MM.1S (cell line): Measurements from ENCODE around the gene GPC5.

Experiments
- DNase-seq: peaks from one replicate; pipeline ENCODE4 v3.0.0-alpha.2; 2015
- H2AFZ ChIP-seq: fragments of 300-600 bp; sonication (generic); 2 replicates; pipeline ENCODE4 v1.6.0; 2016; ENCODE audit warnings: antibody characterized with exemption, low read length
- H3F3A ChIP-seq: fragments of 300-600 bp; sonication (generic); 2 replicates; pipeline ENCODE4 v1.6.1; 2016; ENCODE audit warnings: mild to moderate bottlenecking, antibody characterized with exemption, low read length, moderate library complexity, mixed read lengths; ENCODE audit not compliant: insufficient read depth
- H3K27ac ChIP-seq: fragments of 300-600 bp; sonication (generic); 2 replicates; pipeline ENCODE4 v1.5.1; 2016; ENCODE audit warnings: mild to moderate bottlenecking, low read length
- H3K27me3 ChIP-seq: fragments of 300-600 bp; sonication (generic); replicated peaks from 2 replicates; pipeline ENCODE4 v1.6.0; 2016; ENCODE audit warnings: low read length; ENCODE audit not compliant: insufficient read depth
- H3K36me3 ChIP-seq: fragments of 300-600 bp; sonication (generic); replicated peaks from 2 replicates; pipeline ENCODE4 v1.6.1; 2016; ENCODE audit warnings: mild to moderate bottlenecking, low read length, mixed read lengths; ENCODE audit not compliant: insufficient read depth
- H3K4me1 ChIP-seq: fragments of 300-600 bp; sonication (generic); 2 replicates; pipeline ENCODE4 v1.6.1; 2016; ENCODE audit warnings: low read length, mixed read lengths
- H3K4me2 ChIP-seq: fragments of 300-600 bp; sonication (generic); 2 replicates; pipeline ENCODE4 v1.6.0; 2016; ENCODE audit warnings: low read depth, low read length
- H3K4me3 ChIP-seq: fragments of 300-600 bp; sonication (generic); 2 replicates; pipeline ENCODE4 v1.5.1; 2016; ENCODE audit warnings: low read length, mixed read lengths
- H3K79me2 ChIP-seq: fragments of 300-600 bp; sonication (generic); 2 replicates; pipeline ENCODE4 v1.6.1; 2016; ENCODE audit warnings: mixed run types, low read length, mixed read lengths
- H3K9ac ChIP-seq: fragments of 300-600 bp; sonication (generic); 2 replicates; pipeline ENCODE4 v1.6.1; 2016; ENCODE audit warnings: low read length, mixed read lengths
- H3K9me2 ChIP-seq: fragments of 300-600 bp; sonication (generic); replicated peaks from 2 replicates; pipeline ENCODE4 v1.6.1; 2016; ENCODE audit warnings: mild to moderate bottlenecking, low read length, mixed read lengths; ENCODE audit not compliant: insufficient read depth
- H3K9me3 ChIP-seq: fragments of 300-600 bp; sonication (generic); replicated peaks from 2 replicates; pipeline ENCODE4 v1.6.1; 2016; ENCODE audit warnings: mild to moderate bottlenecking, low read length, mixed read lengths; ENCODE audit not compliant: insufficient read depth
- H4K20me1 ChIP-seq: fragments of 300-600 bp; sonication (generic); 2 replicates; pipeline ENCODE4 v1.6.1; 2016; ENCODE audit warnings: mild to moderate bottlenecking, low read length, moderate library complexity, mixed read lengths; ENCODE audit not compliant: insufficient read depth
- CTCF ChIP-seq: fragments of 300-600 bp; sonication (generic); IDR thresholded peaks from 2 replicates; pipeline ENCODE4 v1.5.1; 2016; ENCODE audit warnings: antibody characterized with exemption, low read length, mixed read lengths
- EZH2 ChIP-seq: fragments of 300-600 bp; sonication (generic); optimal IDR thresholded peaks from 2 replicates; pipeline ENCODE3; 2017; ENCODE audit warnings: low read depth, mild to moderate bottlenecking, antibody characterized with exemption, low read length, mixed read lengths
- EZH2phosphoT487 ChIP-seq: fragments of 300-600 bp; sonication (generic); IDR thresholded peaks from 2 replicates; pipeline ENCODE4 v1.6.1; 2018; ENCODE audit warnings: antibody characterized with exemption, low read length

The GPC5 gene

DNA sequence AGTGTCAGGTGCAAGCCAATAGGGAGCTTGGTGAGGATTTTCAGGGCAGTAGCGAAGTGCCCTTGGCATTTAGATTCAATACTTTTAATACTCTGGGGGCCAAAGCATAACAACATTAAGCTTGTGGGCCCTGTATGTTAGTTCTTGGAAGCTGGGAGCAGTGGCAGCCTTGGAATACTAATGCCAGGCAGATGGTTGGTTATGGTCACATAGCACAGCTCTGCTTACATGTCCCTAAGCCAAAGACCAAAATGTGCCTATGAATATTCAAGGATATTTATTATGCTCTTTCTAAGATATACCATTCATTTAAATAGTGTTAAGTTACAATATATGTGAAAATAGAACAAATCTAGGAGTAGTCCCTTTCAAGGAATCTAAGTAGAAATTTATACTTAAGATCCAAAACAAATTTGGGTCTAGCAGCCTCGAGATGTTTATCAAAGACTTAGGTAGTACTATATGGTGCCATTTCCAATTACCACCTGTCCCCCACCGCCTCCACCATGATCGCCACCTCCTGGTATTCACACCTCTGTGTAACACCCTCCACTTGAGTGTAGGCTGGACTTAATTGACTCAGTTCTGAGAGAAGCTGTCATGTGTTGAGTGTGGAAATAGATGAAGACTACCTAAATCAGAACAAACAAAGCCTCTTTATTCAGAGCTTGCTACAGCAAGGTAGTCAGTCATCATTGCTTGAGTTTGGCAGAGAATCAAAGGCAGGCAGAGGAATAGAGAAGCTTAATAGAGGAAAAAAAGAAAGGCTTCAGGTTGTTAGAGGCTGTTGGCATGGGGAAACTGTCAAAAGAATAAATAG lies 261.0 kb downstream of the GPC5 start:
- Histone ChIP-seq H3K4me1 (no peaks in the 10 kb centered on the region), H3K36me3 (no peaks in the 10 kb centered on the region), H4K20me1 (no peaks in the 10 kb centered on the region), H3K9me2 (no peaks in the 10 kb centered on the region), H2AFZ (no peak overlapping the region), H3K27ac (no peak overlapping the region), H3K4me2 (no peak overlapping the region), H3K9me3 (no peaks in the 10 kb centered on the region), H3K4me3 (no peak overlapping the region), H3K9ac (no peak overlapping the region), H3K27me3 (no peaks in the 10 kb centered on the region), H3K79me2 (no peaks in the 10 kb centered on the region), H3F3A (no peaks in the 10 kb centered on the region)
- TF ChIP-seq CTCF, result no peak
- no peak for TF ChIP-seq EZH2
- no peak for TF ChIP-seq EZH2phosphoT487
- no peak for DNase-seq

DNA sequence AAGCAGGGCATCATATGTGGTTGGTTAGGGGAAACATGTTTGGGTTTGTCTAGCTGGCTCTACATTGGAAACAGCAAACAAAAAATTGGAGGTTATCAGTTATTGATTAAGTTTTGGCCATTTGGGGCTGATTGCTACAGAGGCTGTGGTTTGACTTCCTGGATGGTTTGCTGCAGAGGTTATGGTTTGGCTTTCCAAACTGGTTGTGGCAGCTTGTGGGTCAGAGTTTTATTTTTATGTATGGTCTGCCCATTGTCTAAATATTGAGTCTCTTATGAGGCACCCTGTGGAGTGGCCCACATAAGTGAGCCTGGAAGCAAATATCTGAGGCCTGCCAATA lies 261.6 kb downstream of the GPC5 start:
- no peaks in the 10 kb centered on the region for H3F3A ChIP-seq
- H3K27me3 ChIP-seq, result no peaks in the 10 kb centered on the region
- no peaks in the 10 kb centered on the region for H3K79me2 ChIP-seq
- H3K27ac ChIP-seq, result no peak overlapping the region
- H3K4me1 ChIP-seq, result no peaks in the 10 kb centered on the region
- TF ChIP-seq EZH2phosphoT487 (no peak), EZH2 (no peak), CTCF (no peak)
- H3K4me3 ChIP-seq, result no peak overlapping the region
- H2AFZ ChIP-seq, result no peak overlapping the region
- H3K4me2 ChIP-seq, result no peak overlapping the region
- H3K9me3 ChIP-seq, result no peaks in the 10 kb centered on the region
- DNase-seq, result no peak
- H3K9me2 ChIP-seq, result no peaks in the 10 kb centered on the region
- H4K20me1 ChIP-seq, result no peaks in the 10 kb centered on the region
- H3K36me3 ChIP-seq, result no peaks in the 10 kb centered on the region
- H3K9ac ChIP-seq, result no peak overlapping the region

GRCh38 chr13:91661692-91662490 lies 263.5 kb downstream of the GPC5 start:
- Histone ChIP-seq H3K4me2 (no peak overlapping the region), H3F3A (no peaks in the 10 kb centered on the region), H3K9ac (no peak overlapping the region), H3K9me3 (no peaks in the 10 kb centered on the region), H3K27me3 (no peaks in the 10 kb centered on the region), H3K4me3 (no peak overlapping the region), H3K27ac (no peak overlapping the region), H2AFZ (no peak overlapping the region), H4K20me1 (no peaks in the 10 kb centered on the region), H3K36me3 (no peaks in the 10 kb centered on the region), H3K9me2 (no peaks in the 10 kb centered on the region), H3K4me1 (no peaks in the 10 kb centered on the region), H3K79me2 (no peaks in the 10 kb centered on the region)
- TF ChIP-seq CTCF, result no peak
- TF ChIP-seq EZH2phosphoT487, result no peak
- no peak for TF ChIP-seq EZH2
- no peak for DNase-seq
